Measurements from ENCODE around the gene SLC35C1. TPM values are rescaled to one million over a fixed set of nuclear protein-coding genes. Genes with fewer than 3 reads are reported as not detected.
A peak's percentile ranks its signal among the peaks of the same experiment; 100 is the strongest.

Gene SLC35C1
- total RNA-seq, 4 donors from 2014 or later, result under 0.01 to 12.7 (median 5.2) TPM

DNA sequence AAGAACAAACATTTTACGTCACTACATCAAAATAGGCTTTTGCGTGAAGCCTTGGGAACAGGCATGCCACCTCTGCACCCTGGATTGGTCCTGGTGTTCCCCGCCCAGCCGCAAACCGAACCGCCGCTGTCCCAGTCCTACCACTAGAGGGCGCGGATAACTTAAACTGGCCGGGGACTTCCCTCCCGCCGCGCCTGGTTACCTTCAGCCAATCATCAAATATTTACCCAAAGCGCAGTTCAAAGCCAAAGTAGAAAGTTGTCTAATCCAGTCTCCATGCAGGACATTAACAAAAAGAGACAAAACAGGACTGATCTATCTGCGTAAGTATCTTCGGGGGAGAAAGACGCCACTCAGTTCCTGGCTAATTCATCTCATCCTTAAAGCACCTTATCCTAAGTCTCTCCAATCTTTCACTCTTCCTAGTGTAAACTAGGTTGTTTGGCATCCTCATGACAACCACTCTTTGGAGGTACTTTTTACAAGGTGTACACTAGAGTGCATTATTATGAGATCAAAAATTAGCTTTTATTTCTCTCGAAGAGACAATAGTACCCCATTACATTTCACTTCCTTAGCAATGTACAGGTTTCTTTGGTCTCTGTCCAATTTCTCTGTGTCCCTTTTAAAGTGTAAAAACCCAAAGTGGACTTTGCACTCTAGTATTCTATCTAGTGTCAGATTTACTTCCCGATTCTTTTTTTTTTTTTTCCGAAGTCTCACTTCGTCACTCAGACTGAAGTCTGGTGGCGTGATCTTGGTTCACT, 38.4 kb downstream of the SLC35C1 start:
- Histone ChIP-seq H3K27ac (peak overlapping the region; percentile 44 to 79), H3K36me3 (no peaks in the 10 kb centered on the region), H3K4me3 (peak overlapping the region in 1 of 2 donors; percentile 23), H3K27me3 (no peaks in the 10 kb centered on the region), H3K9me3 (no peaks in the 10 kb centered on the region), H3K4me1 (peaks cover 0 to 7% of the 10 kb centered on the region in 2 donors)
- TF ChIP-seq CTCF (IDR thresholded peaks at IDR 0.05) (peak; percentile 80 to 94 (median 92)), POLR2A (IDR thresholded peaks at IDR 0.05) (peak in 1 of 2 donors; percentile 31)
- intact Hi-C loops (cut with DNase I; ENCODE audit: low total_unique reads), result no loop called here
- DNase-seq, result peak; percentile 90 to 93

- Histone ChIP-seq H3K4me1 (peaks cover 0 to 7% of the 10 kb centered on the region in 2 donors), H3K36me3 (no peaks in the 10 kb centered on the region), H3K4me3 (no peak overlapping the region), H3K27ac (peak overlapping the region in 1 of 2 donors; percentile 96), H3K27me3 (no peaks in the 10 kb centered on the region), H3K9me3 (no peaks in the 10 kb centered on the region)
- no peak for DNase-seq
- intact Hi-C loops (cut with DNase I; ENCODE audit: low total_unique reads), result loop anchor here (5.0 kb wide), 1 partner anchor 72 kb away; the partner anchor contains the start of gene PEX16
- TF ChIP-seq POLR2A (IDR thresholded peaks at IDR 0.05) (no peak), CTCF (IDR thresholded peaks at IDR 0.05) (no peak)
Measured at GRCh38 chr11:45844822-45845578, 40.1 kb downstream of the SLC35C1 start.

DNA sequence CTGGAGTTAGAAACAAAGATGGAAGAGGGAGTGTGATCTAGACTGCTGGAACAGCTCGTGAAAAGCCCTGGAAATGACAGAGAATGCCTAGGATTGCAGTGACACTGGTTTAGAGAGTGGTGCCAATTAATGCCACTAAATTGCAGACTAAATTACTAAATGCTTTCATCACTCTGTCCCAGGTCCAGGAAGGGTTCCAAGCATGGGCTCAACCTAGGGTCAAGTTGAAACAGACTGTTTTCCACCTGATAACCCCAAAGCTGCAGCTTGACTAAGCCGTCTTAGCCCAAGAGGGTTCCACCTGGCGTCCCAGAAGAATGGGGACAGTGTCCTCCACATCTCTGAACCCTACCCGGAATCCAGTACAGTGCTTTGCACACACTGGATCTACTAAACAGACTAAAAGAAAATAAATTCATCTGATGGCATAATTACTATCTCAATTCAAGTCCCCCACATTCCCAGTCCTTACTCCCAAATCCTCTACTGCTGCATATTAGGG, 41.3 kb downstream of the SLC35C1 start:
- H3K27me3 ChIP-seq, result no peaks in the 10 kb centered on the region
- peak overlapping the region in 1 of 2 donors; percentile 97 for H3K4me3 ChIP-seq
- H3K27ac ChIP-seq, result peak overlapping the region; percentile 89 to 96
- peaks cover 8 to 12% of the 10 kb centered on the region in 2 donors for H3K4me1 ChIP-seq
- TF ChIP-seq POLR2A (IDR thresholded peaks at IDR 0.05), result no peak
- no peak for TF ChIP-seq CTCF (IDR thresholded peaks at IDR 0.05)
- no peak for DNase-seq
- intact Hi-C loops (cut with DNase I; ENCODE audit: low total_unique reads), result loop anchor here (5.0 kb wide), 1 partner anchor 71 kb away; the partner anchor contains the start of gene PEX16
- no peaks in the 10 kb centered on the region for H3K36me3 ChIP-seq
- no peaks in the 10 kb centered on the region for H3K9me3 ChIP-seq

- H3K4me1 ChIP-seq, result peaks cover 13 to 14% of the 10 kb centered on the region in 2 donors
- no peaks in the 10 kb centered on the region for H3K27me3 ChIP-seq
- peak within 1 kb of the TSS; percentile 89 to 96 for H3K27ac ChIP-seq
- TF ChIP-seq POLR2A (IDR thresholded peaks at IDR 0.05) (peak; percentile 97 to 99), CTCF (IDR thresholded peaks at IDR 0.05) (no peak)
- H3K36me3 ChIP-seq, result no peaks in the 10 kb centered on the region
- peak; percentile 99 to 100 for DNase-seq
- intact Hi-C loops (cut with DNase I; ENCODE audit: low total_unique reads), result loop anchor here (5.0 kb wide), 1 partner anchor 70 kb away; the partner anchor contains the start of gene PEX16
- H3K9me3 ChIP-seq, result no peaks in the 10 kb centered on the region
- peak within 1 kb of the TSS; percentile 91 to 97 for H3K4me3 ChIP-seq
Measured at GRCh38 chr11:45846974-45847910, 42.3 kb downstream of the SLC35C1 start, which contains the start of gene CRY2. Gene CRY2 (plus strand): TSS chr11:45847475. CDS start chr11:45847491, 16 bp downstream.

All from uterus (tissue), 4 donors.